WTC11 (cell line): ENCODE data around the gene ZMIZ1.

Experiments used
- FOXK1 ChIP-seq: sonication (generic); formaldehyde crosslinking; IDR thresholded peaks from 2 replicates; pipeline ENCODE4 v1.8.0; 2022; ENCODE audit warnings: mild to moderate bottlenecking, moderate library complexity, missing genetic modification reagents
- ZBTB21 ChIP-seq: sonication (generic); formaldehyde crosslinking; IDR thresholded peaks from 2 replicates; pipeline ENCODE4 v1.8.1; 2023; ENCODE audit warnings: mild to moderate bottlenecking, missing genetic modification reagents, borderline replicate concordance
- TF ChIP-seq, protein P1 (sequence below): fragments of 200-600 bp; IDR thresholded peaks from 2 replicates; pipeline ENCODE4 v1.8.0; 2022; ENCODE audit warnings: antibody characterized with exemption

DNA sequence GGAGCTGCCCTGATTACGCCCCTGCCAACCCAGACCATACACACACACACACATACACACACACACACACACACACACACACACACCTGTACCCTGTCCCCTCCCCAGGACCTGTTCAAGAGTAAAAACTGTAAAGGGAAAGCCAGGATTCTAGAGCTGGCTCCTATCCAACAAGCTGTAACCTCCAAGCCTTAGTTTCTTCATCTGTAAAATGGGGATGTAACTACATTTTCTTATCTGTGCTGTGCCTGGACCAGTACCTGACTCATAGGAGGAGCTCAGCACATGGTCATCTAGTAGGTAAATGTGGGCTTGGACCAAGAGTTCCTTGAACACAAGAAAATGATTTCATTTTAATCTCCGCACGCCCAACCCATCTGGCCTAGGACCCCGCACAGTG lies 128.8 kb downstream of the ZMIZ1 start:
- TF ChIP-seq ZBTB21: no peak
- TF ChIP-seq, protein P1, sequence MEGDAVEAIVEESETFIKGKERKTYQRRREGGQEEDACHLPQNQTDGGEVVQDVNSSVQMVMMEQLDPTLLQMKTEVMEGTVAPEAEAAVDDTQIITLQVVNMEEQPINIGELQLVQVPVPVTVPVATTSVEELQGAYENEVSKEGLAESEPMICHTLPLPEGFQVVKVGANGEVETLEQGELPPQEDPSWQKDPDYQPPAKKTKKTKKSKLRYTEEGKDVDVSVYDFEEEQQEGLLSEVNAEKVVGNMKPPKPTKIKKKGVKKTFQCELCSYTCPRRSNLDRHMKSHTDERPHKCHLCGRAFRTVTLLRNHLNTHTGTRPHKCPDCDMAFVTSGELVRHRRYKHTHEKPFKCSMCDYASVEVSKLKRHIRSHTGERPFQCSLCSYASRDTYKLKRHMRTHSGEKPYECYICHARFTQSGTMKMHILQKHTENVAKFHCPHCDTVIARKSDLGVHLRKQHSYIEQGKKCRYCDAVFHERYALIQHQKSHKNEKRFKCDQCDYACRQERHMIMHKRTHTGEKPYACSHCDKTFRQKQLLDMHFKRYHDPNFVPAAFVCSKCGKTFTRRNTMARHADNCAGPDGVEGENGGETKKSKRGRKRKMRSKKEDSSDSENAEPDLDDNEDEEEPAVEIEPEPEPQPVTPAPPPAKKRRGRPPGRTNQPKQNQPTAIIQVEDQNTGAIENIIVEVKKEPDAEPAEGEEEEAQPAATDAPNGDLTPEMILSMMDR: no peak
- no peak for TF ChIP-seq FOXK1 (CRISPR knock-in tag)
